ENCODE data around the gene SPINK4.

DNA sequence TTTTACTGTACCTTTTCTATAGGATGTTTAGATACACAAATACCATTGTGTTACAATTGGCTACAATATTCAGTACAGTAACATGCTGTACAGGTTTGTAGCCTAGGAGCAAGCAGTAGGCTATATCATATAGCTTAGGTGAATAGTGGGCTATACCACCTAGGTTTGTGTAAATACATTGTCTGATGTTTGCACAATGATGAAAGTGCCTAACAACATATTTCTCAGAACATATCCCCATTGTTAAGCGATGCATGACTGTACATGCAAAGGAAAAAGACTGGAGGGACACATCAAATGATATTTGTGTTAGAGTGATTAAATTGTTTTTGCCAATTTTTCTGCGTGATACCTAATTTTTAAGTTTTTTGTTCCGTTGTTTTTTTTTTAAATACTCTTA lies 30.2 kb downstream of the SPINK4 start:
- TF ChIP-seq, protein P1, sequence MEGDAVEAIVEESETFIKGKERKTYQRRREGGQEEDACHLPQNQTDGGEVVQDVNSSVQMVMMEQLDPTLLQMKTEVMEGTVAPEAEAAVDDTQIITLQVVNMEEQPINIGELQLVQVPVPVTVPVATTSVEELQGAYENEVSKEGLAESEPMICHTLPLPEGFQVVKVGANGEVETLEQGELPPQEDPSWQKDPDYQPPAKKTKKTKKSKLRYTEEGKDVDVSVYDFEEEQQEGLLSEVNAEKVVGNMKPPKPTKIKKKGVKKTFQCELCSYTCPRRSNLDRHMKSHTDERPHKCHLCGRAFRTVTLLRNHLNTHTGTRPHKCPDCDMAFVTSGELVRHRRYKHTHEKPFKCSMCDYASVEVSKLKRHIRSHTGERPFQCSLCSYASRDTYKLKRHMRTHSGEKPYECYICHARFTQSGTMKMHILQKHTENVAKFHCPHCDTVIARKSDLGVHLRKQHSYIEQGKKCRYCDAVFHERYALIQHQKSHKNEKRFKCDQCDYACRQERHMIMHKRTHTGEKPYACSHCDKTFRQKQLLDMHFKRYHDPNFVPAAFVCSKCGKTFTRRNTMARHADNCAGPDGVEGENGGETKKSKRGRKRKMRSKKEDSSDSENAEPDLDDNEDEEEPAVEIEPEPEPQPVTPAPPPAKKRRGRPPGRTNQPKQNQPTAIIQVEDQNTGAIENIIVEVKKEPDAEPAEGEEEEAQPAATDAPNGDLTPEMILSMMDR (IDR thresholded peaks at IDR 0.05; ENCODE audit: low read length), result no peak
- TF ChIP-seq EZH2 (optimal IDR thresholded peaks at IDR 0.05; ENCODE audit: low read depth, low read length), result no peak
